Measurements from ENCODE around the gene TAGAP. TPM values are rescaled to one million over a fixed set of nuclear protein-coding genes. Genes with fewer than 3 reads are reported as not detected.

Gene TAGAP
- total and polyA plus RNA-seq, 9 of the 15 experiments (the other 6 are each of a cell fraction or from before 2014, with no cell fraction given) = 0.07 TPM; not detected in 8

GRCh38 chr6:159007510-159007909, 37.3 kb downstream of the TAGAP start:
- Histone ChIP-seq H3K4me2 (ENCODE audit: insufficient read depth, low read length) (no peak overlapping the region), H2AFZ (ENCODE audit: low read depth, low read length) (no peak overlapping the region), H3K27ac (ENCODE audit: extremely low read depth, low read depth, low read length) (no peak overlapping the region), H3K9me1 (ENCODE audit: control insufficient read depth, insufficient read depth, low read length) (no peaks in the 10 kb centered on the region), H3K27me3 (ENCODE audit: control insufficient read depth in 2 of 2, insufficient read depth in 2 of 2, low read length in 2 of 2) (peaks cover 15 to 22% of the 10 kb centered on the region in 2 experiments; a peak in 3 of 5 replicates), H3K9ac (ENCODE audit: insufficient read depth in 1 of 2, low read depth in 2 of 2, low read length in 2 of 2) (no peak overlapping the region), H3K36me3 (ENCODE audit: control insufficient read depth, insufficient read depth, low read length) (no peaks in the 10 kb centered on the region), H3K9me3 (replicated peaks; ENCODE audit: control insufficient read depth, insufficient read depth, low read depth, low read length) (no peaks in the 10 kb centered on the region), H4K20me1 (replicated peaks; ENCODE audit: control insufficient read depth, insufficient read depth, low read length) (no peaks in the 10 kb centered on the region), H3K4me3 (no peak overlapping the region), H3K4me1 (replicated peaks in 1 of 2; ENCODE audit: control insufficient read depth in 2 of 2, insufficient read depth in 2 of 2, low read length in 2 of 2) (peaks cover 7 to 9% of the 10 kb centered on the region in 2 experiments; a peak in 3 of 5 replicates), H3K79me2 (ENCODE audit: control insufficient read depth, insufficient read depth, low read length) (no peaks in the 10 kb centered on the region)
- WGBS (ENCODE audit: insufficient coverage, low coverage, missing lambda C conversion rate) = 11% methylated on average over 5 of the region's 5 CpGs
- intact Hi-C loops (cut with micrococcal nuclease) = no loop called here
- BruUV-seq (replicated peaks) = no TSS peak
- TF ChIP-seq MXI1 (IDR thresholded peaks at IDR 0.05; ENCODE audit: low read depth, low read length) (no peak), NR3C1 (CRISPR knock-in tag; IDR thresholded peaks at IDR 0.05) (no peak), MCM3 (IDR thresholded peaks at IDR 0.05) (no peak), IRF2 (CRISPR knock-in tag; IDR thresholded peaks at IDR 0.05) (no peak)
- no peak for DNase-seq (ENCODE audit: extremely low read depth in 1 of 4, low spot score in 3 of 4)
- in situ Hi-C loops (cut with MboI) = no loop called here
- POLR2A ChIA-PET = interaction anchor here (0.9 to 1.2 kb wide), 3 partner anchors 20 to 190 kb away, joined by 3 read pairs; no protein-coding TSS in a partner anchor
- CTCF ChIA-PET (ENCODE audit: low intra/inter-chr PET ratio) = interaction anchor here (0.6 to 1.1 kb wide), 3 partner anchors 32 to 787 kb away, joined by 3 to 11 read pairs (median 3); no protein-coding TSS in a partner anchor
- FAIRE-seq = no peak
- ATAC-seq = peak; percentile 54

- in situ Hi-C loops (cut with MboI) = no loop called here
- FAIRE-seq (no peak), ATAC-seq (no peak), DNase-seq (ENCODE audit: extremely low read depth in 1 of 4, low spot score in 3 of 4) (no peak)
- TF ChIP-seq PPARD (CRISPR knock-in tag; IDR thresholded peaks at IDR 0.05) (no peak), MAFF (IDR thresholded peaks at IDR 0.05; ENCODE audit: low read length) (no peak), XRCC5 (IDR thresholded peaks at IDR 0.05; ENCODE audit: low read depth, low read length) (no peak), DIDO1 (tag; IDR thresholded peaks at IDR 0.05; ENCODE audit: low read depth) (no peak), TFAP4 (CRISPR knock-in tag; IDR thresholded peaks at IDR 0.05; ENCODE audit: borderline replicate concordance) (no peak), ZNF212 (CRISPR knock-in tag; IDR thresholded peaks at IDR 0.05) (no peak), ILF3 (IDR thresholded peaks at IDR 0.05; ENCODE audit: borderline replicate concordance) (no peak), ZNF311 (CRISPR knock-in tag; IDR thresholded peaks at IDR 0.05) (no peak), KDM5B (IDR thresholded peaks at IDR 0.05; ENCODE audit: insufficient replicate concordance, low read depth, low read length) (no peak), MTA2 (IDR thresholded peaks at IDR 0.05; ENCODE audit: low read depth) (no peak), SIRT6 (IDR thresholded peaks at IDR 0.05; ENCODE audit: low read depth, low read length) (no peak), NR1H2 (CRISPR knock-in tag; IDR thresholded peaks at IDR 0.05) (no peak), RFX5 (IDR thresholded peaks at IDR 0.05; ENCODE audit: low read depth, low read length) (no peak), ZNF224 (CRISPR knock-in tag; IDR thresholded peaks at IDR 0.05) (no peak), HCFC1 (IDR thresholded peaks at IDR 0.05; ENCODE audit: low read depth, low read length) (no peak)
- no peak overlapping the region for H3K27ac ChIP-seq (ENCODE audit: extremely low read depth, low read depth, low read length)
- H3K9ac ChIP-seq (ENCODE audit: insufficient read depth in 1 of 2, low read depth in 2 of 2, low read length in 2 of 2) = no peak overlapping the region
- intact Hi-C loops (cut with micrococcal nuclease) = no loop called here
- H3K79me2 ChIP-seq (ENCODE audit: control insufficient read depth, insufficient read depth, low read length) = peaks cover 3% of the 10 kb centered on the region; the same call in 1 of the 3 replicates
- H3K4me1 ChIP-seq (replicated peaks in 1 of 2; ENCODE audit: control insufficient read depth in 2 of 2, insufficient read depth in 2 of 2, low read length in 2 of 2) = peaks cover 7 to 9% of the 10 kb centered on the region in 2 experiments; a peak in 3 of 5 replicates
- BruUV-seq (replicated peaks) = no TSS peak
- no peaks in the 10 kb centered on the region for H3K36me3 ChIP-seq (ENCODE audit: control insufficient read depth, insufficient read depth, low read length)
- no peak overlapping the region for H2AFZ ChIP-seq (ENCODE audit: low read depth, low read length)
- no peaks in the 10 kb centered on the region for H4K20me1 ChIP-seq (replicated peaks; ENCODE audit: control insufficient read depth, insufficient read depth, low read length)
- no peak overlapping the region for H3K4me3 ChIP-seq
- no peaks in the 10 kb centered on the region for H3K9me3 ChIP-seq (replicated peaks; ENCODE audit: control insufficient read depth, insufficient read depth, low read depth, low read length)
- no peak overlapping the region for H3K4me2 ChIP-seq (ENCODE audit: insufficient read depth, low read length)
- WGBS (ENCODE audit: insufficient coverage, low coverage, missing lambda C conversion rate) = 27% methylated on average over 5 of the region's 5 CpGs
- H3K9me1 ChIP-seq (ENCODE audit: control insufficient read depth, insufficient read depth, low read length) = no peaks in the 10 kb centered on the region
- ChIA-PET POLR2A (interaction anchor here (0.7 kb wide), 1 partner anchor 196 kb away, joined by 3 read pairs; no protein-coding TSS in a partner anchor), CTCF (ENCODE audit: low intra/inter-chr PET ratio) (no interaction called here)
- peaks cover 6 to 11% of the 10 kb centered on the region in 2 experiments; a peak in 2 of 5 replicates for H3K27me3 ChIP-seq (ENCODE audit: control insufficient read depth in 2 of 2, insufficient read depth in 2 of 2, low read length in 2 of 2)
Measured at GRCh38 chr6:159005436-159005835, 39.4 kb downstream of the TAGAP start.
